Measurements from ENCODE around the gene FAM20C.
"Not testable (repeated sequence)": the region's sequence is repeated elsewhere in the genome, so short reads cannot be mapped to it uniquely, and the experiment has no call there.

FAM20C gene

GRCh38 chr7:261341-262250 lies 69.2 kb downstream of the FAM20C start:
- DNase-seq: no peak

- no peak for DNase-seq
These were observed 69.8 kb downstream of the FAM20C start for GRCh38 chr7:262251-262572.

GRCh38 chr7:262631-263311 lies 70.4 kb downstream of the FAM20C start:
- DNase-seq: not testable (repeated sequence)

- not testable (repeated sequence) for DNase-seq
These were observed 71.3 kb downstream of the FAM20C start for GRCh38 chr7:263483-264351.

GRCh38 chr7:264541-265191 lies 72.3 kb downstream of the FAM20C start:
- no peak for DNase-seq

GRCh38 chr7:265192-265997 lies 73.0 kb downstream of the FAM20C start:
- DNase-seq: no peak

GRCh38 chr7:265998-266850 lies 73.9 kb downstream of the FAM20C start:
- DNase-seq: no peak

- no peak for DNase-seq
These were observed 74.8 kb downstream of the FAM20C start for GRCh38 chr7:266851-267840.

- DNase-seq: no peak
These were observed 76.6 kb downstream of the FAM20C start for GRCh38 chr7:268991-269390.

- DNase-seq: no peak
These were observed 77.3 kb downstream of the FAM20C start for GRCh38 chr7:269721-270120.

GRCh38 chr7:270351-270983 lies 78.1 kb downstream of the FAM20C start:
- no peak for DNase-seq

GRCh38 chr7:271266-272107 lies 79.1 kb downstream of the FAM20C start:
- DNase-seq: no peak

GRCh38 chr7:272108-272615 lies 79.8 kb downstream of the FAM20C start:
- no peak for DNase-seq

GRCh38 chr7:272631-273030 lies 80.3 kb downstream of the FAM20C start:
- DNase-seq: no peak

GRCh38 chr7:273327-273726 lies 81.0 kb downstream of the FAM20C start:
- DNase-seq: no peak

- DNase-seq: no peak
These were observed 81.9 kb downstream of the FAM20C start for GRCh38 chr7:274266-274665.

GRCh38 chr7:276230-276835 lies 84.0 kb downstream of the FAM20C start:
- DNase-seq: no peak

All from midbrain (tissue), 1 donor.